Myometrial cell (primary cell): ENCODE results near the gene TAGAP. TPM values are rescaled to one million over a fixed set of nuclear protein-coding genes. Genes with fewer than 3 reads are reported as not detected.

Experiments used
- total RNA-seq: library from RNA; depleted of rRNA; stranded (reverse); fragments of >200 nt; gene quantifications from 2 replicates; pipeline ENCODE4 v1.2.3, GENCODE V29; 2015

The TAGAP gene
- not detected in 2 replicates for total RNA-seq

DNA sequence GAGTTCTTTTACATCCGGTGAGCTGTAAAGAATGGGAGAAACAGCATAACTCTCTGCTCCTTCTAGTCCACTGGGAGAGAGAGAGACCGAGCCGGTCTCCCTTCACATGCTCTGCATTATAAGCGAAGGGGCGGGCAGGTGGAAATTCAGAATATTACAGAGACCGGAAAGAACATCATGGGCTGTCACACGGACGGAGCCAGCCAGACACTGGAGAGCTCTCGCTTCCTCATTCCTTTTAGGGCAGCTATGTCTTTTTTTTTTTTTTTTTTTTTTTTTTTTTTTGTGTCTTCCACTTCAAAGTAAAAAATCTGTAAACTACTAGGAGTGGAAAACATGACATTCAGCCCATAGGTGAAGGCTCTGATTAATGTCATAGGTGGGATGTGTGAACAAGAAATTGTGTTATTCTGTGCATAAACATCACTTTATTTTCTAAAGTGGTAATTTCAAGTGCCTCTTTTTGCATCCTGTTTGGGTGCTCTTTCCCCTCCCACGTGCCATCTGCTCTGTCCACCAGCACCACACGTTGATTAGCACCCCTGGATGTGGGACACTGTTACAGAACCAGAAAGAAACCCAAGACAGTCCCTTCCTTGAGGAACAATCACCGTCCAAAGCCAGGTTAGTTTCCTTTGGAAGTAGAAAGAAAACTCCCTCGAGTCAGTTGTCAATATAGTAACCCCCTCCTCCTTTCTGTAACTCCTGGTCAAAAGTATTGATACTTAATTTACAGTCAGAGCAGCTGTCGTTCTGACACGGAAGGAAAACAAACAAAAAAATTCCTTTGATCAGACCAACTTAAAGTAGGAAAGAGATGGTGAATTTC lies at the start of gene TAGAP:
TAGAP (minus strand) TSS at position 93 of the 829 bp plus-strand sequence. CDS start 845 bp downstream, outside the sequence.

GRCh38 chr6:158999666-159000403 lies 45.0 kb downstream of the TAGAP start, which contains the start of gene RSPH3:
RSPH3 (minus strand) TSS chr6:159000202; CDS start chr6:158999550, 652 bp downstream.

Other genes with a start within 250 kb of the TAGAP start
- gene EZR, start 225.6 kb downstream of the TAGAP start, total RNA-seq: 95.7 and 116 TPM in 2 replicates
- gene RSPH3, start 44.8 kb downstream of the TAGAP start, total RNA-seq: 6.0 and 6.3 TPM in 2 replicates
- not detected in 2 replicates for gene FNDC1, start 124.4 kb upstream of the TAGAP start, total RNA-seq